DND-41 (cell line): Measurements from ENCODE around the gene CD34.

Experiments used
- ATAC-seq: fragments of 200-7000 bp; cut with Tn5 transposase; 3 replicates; pipeline ENCODE4 v1.9.1; 2021; ENCODE audit warnings: low read depth; ENCODE audit not compliant: insufficient read depth
- DNase-seq: peaks from one replicate; pipeline ENCODE4 v3.0.0-alpha.2; 2020
- H2AFZ ChIP-seq: 2 replicates; pipeline ENCODE4 v1.6.0; 2012; ENCODE audit warnings: low read depth, low read length
- H3K27ac ChIP-seq: 2 replicates; pipeline ENCODE4 v1.5.1; 2012; ENCODE audit warnings: low read length, inconsistent platforms
- H3K27me3 ChIP-seq: fragments of 200-600 bp; sonication (generic); 2 replicates; pipeline ENCODE4 v1.6.0; 2012; ENCODE audit warnings: low read length, mild to moderate bottlenecking, inconsistent platforms; ENCODE audit not compliant: insufficient read depth, poor library complexity
- H3K36me3 ChIP-seq: 2 replicates; pipeline ENCODE4 v1.5.1; 2012; ENCODE audit warnings: low read length, inconsistent platforms; ENCODE audit not compliant: insufficient read depth
- H3K4me1 ChIP-seq: 2 replicates; pipeline ENCODE4 v1.5.1; 2012; ENCODE audit warnings: mild to moderate bottlenecking, low read length; ENCODE audit not compliant: insufficient read depth
- H3K4me2 ChIP-seq: 2 replicates; pipeline ENCODE4 v1.6.0; 2012; ENCODE audit warnings: mild to moderate bottlenecking, moderate library complexity, low read length, inconsistent platforms; ENCODE audit not compliant: insufficient read depth
- H3K4me3 ChIP-seq, 2 experiments: fragments of 200-600 bp in 1 of 2; shearing (Covaris generic) in 1 of 2; 2 replicates each; pipeline ENCODE4 v1.5.1; 2012 to 2016; ENCODE audit warnings: inconsistent platforms in 2 of 2, low read length in 2 of 2, mild to moderate bottlenecking in 2 of 2, low read depth in 1 of 2, moderate library complexity in 1 of 2
- H3K79me2 ChIP-seq: 2 replicates; pipeline ENCODE4 v1.6.0; 2012; ENCODE audit warnings: low read length, inconsistent platforms; ENCODE audit not compliant: insufficient read depth
- H3K9ac ChIP-seq: 2 replicates; pipeline ENCODE4 v1.6.0; 2012; ENCODE audit warnings: low read depth, mild to moderate bottlenecking, inconsistent platforms, low read length, moderate library complexity
- H3K9me3 ChIP-seq: 2 replicates; pipeline ENCODE4 v1.5.1; 2012; ENCODE audit warnings: low read length, moderate library complexity, mild to moderate bottlenecking, inconsistent platforms; ENCODE audit not compliant: insufficient read depth, severe bottlenecking
- H4K20me1 ChIP-seq: 2 replicates; pipeline ENCODE4 v1.6.0; 2012; ENCODE audit warnings: low read length; ENCODE audit not compliant: insufficient read depth
- EZH2 ChIP-seq: IDR thresholded peaks from 3 replicates; pipeline ENCODE4 v1.6.1; 2012; ENCODE audit warnings: borderline replicate concordance, low read depth, mild to moderate bottlenecking, moderate library complexity, low read length, inconsistent platforms; ENCODE audit not compliant: severe bottlenecking
- TF ChIP-seq, protein P1 (sequence below): IDR thresholded peaks from 2 replicates; pipeline ENCODE4 v1.5.1; 2012; ENCODE audit warnings: borderline replicate concordance, low read length, moderate library complexity, mild to moderate bottlenecking; ENCODE audit not compliant: poor library complexity, severe bottlenecking; ENCODE audit errors: extremely low read depth

Gene CD34

DNA sequence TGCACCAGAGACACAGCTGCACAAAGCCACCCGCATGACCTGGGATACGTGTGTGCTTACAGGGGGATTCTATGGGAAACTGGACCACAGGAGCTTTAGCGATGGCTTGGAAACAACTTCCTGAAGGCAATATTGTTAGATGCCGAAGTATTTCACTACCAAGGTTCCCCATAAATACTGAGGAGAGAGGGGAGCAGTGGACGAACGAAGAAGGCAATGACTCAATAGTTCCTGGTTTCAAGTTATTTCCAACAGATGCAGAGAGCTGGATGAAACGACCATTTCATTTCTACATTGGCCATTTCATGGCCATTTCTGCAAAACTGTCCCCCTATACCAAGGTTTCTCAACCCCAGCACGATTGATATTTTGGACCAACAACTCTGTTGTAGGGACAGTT is 61.3 kb downstream of the CD34 start:
- Histone ChIP-seq H3K9ac (no peak overlapping the region), H3K9me3 (no peaks in the 10 kb centered on the region), H3K36me3 (peaks cover 76% of the 10 kb centered on the region), H3K79me2 (peaks cover 100% of the 10 kb centered on the region), H3K27ac (no peak overlapping the region), H3K4me2 (no peak overlapping the region), H4K20me1 (peaks cover 93% of the 10 kb centered on the region), H3K4me1 (peaks cover 8% of the 10 kb centered on the region; the same call in 1 of the 2 replicates), H3K27me3 (no peaks in the 10 kb centered on the region), H3K4me3 (no peak overlapping the region), H2AFZ (no peak overlapping the region)
- DNase-seq = no peak
- TF ChIP-seq, protein P1, sequence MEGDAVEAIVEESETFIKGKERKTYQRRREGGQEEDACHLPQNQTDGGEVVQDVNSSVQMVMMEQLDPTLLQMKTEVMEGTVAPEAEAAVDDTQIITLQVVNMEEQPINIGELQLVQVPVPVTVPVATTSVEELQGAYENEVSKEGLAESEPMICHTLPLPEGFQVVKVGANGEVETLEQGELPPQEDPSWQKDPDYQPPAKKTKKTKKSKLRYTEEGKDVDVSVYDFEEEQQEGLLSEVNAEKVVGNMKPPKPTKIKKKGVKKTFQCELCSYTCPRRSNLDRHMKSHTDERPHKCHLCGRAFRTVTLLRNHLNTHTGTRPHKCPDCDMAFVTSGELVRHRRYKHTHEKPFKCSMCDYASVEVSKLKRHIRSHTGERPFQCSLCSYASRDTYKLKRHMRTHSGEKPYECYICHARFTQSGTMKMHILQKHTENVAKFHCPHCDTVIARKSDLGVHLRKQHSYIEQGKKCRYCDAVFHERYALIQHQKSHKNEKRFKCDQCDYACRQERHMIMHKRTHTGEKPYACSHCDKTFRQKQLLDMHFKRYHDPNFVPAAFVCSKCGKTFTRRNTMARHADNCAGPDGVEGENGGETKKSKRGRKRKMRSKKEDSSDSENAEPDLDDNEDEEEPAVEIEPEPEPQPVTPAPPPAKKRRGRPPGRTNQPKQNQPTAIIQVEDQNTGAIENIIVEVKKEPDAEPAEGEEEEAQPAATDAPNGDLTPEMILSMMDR = no peak
- ATAC-seq = no peak

DNA sequence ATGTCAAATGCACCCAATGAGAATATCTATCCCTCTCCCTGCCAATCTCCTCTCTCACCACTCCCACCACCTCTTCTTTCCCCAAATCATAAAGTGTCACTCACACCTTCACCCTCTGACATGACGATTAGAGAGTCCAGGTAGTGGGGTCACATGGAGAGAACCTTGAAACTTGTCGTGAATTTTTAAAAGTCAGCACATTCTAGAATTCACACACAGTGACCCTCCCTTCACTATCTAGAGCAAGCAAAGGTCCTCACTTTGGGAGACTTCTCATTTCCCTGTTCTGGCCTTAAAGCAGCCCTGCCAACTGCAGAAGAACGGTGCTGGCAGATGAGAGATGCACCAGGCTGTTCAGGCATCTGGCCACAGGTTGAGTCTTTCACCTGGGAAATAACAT is 61.9 kb downstream of the CD34 start:
- no peak overlapping the region for H3K9ac ChIP-seq
- H3K4me3 ChIP-seq = no peak overlapping the region
- ATAC-seq = no peak
- peaks cover 96% of the 10 kb centered on the region for H4K20me1 ChIP-seq
- no peaks in the 10 kb centered on the region for H3K9me3 ChIP-seq
- no peaks in the 10 kb centered on the region for H3K27me3 ChIP-seq
- peaks cover 100% of the 10 kb centered on the region for H3K79me2 ChIP-seq
- H3K36me3 ChIP-seq = peaks cover 78% of the 10 kb centered on the region
- H3K27ac ChIP-seq = 0 out of 2 replicates have a peak overlapping the region, but pooled peaks have one; percentile 26
- peaks cover 8% of the 10 kb centered on the region; the same call in 1 of the 2 replicates for H3K4me1 ChIP-seq
- no peak overlapping the region for H2AFZ ChIP-seq
- no peak for DNase-seq
- H3K4me2 ChIP-seq = no peak overlapping the region
- no peak for TF ChIP-seq EZH2
- TF ChIP-seq, protein P1 = no peak

DNA sequence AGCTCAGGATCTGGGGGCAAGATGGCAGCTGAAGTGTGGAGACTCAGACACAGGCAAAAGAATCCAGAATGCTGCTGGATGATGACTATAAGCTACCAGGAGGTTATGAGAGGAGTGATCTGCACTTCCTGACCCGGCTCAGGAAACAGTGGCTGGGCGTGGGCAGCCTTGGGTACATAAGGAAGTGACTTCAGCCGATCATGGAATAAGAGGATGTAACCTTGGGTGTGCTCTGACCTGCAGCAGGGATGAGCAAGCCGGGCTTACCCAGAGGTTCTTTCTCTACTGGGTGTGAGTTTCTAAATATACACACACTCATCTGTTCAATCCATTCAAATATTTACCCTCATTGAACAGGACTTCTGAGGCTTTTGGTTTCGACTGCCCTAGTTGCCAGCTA is 62.7 kb downstream of the CD34 start:
- H3K27me3 ChIP-seq = no peaks in the 10 kb centered on the region
- DNase-seq = no peak
- no peak overlapping the region for H2AFZ ChIP-seq
- peaks cover 100% of the 10 kb centered on the region for H3K79me2 ChIP-seq
- H4K20me1 ChIP-seq = peaks cover 96% of the 10 kb centered on the region
- no peak for TF ChIP-seq EZH2
- TF ChIP-seq, protein P1 = no peak
- peaks cover 83% of the 10 kb centered on the region for H3K36me3 ChIP-seq
- no peak overlapping the region for H3K9ac ChIP-seq
- H3K4me2 ChIP-seq = no peak overlapping the region
- peak overlapping the region; percentile 14; the same call in 1 of the 2 replicates for H3K27ac ChIP-seq
- peaks cover 5% of the 10 kb centered on the region; the same call in 1 of the 2 replicates for H3K4me1 ChIP-seq
- no peak overlapping the region for H3K4me3 ChIP-seq
- H3K9me3 ChIP-seq = no peaks in the 10 kb centered on the region
- peak; percentile 12; the same call in 1 of the 3 replicates for ATAC-seq

DNA sequence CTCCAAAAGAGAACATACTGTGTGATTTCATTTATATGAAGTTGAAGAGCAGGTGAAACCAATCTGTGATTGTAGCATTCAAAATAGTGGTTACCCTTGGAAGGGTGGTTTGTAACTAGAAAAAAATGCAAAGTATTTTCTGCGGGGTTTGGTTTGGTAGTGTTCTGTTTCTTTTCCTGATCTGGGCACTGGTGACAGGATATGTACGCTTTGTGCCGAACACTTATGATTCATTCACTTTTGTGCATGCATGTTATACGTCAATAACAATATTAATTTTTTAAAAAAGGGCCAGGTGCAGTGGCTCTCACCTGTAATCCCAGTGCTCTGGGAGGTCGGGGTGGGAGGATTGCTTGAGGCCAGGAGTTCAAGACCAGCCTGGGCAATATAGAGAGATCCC is 63.8 kb downstream of the CD34 start:
- Histone ChIP-seq H3K4me3 (no peak overlapping the region), H3K27me3 (no peaks in the 10 kb centered on the region), H3K27ac (no peak overlapping the region), H4K20me1 (peaks cover 96% of the 10 kb centered on the region), H3K4me1 (0 out of 2 replicates have a peak, but pooled peaks cover 3% of the 10 kb centered on the region), H2AFZ (no peak overlapping the region), H3K9me3 (no peaks in the 10 kb centered on the region), H3K79me2 (peaks cover 100% of the 10 kb centered on the region), H3K36me3 (peaks cover 83% of the 10 kb centered on the region), H3K9ac (no peak overlapping the region), H3K4me2 (no peak overlapping the region)
- TF ChIP-seq, protein P1 = no peak
- TF ChIP-seq EZH2 = no peak
- no peak for ATAC-seq
- no peak for DNase-seq
